HCT116 (cell line): ENCODE results near the gene WNT11. TPM values are rescaled to one million over a fixed set of nuclear protein-coding genes. Genes with fewer than 3 reads are reported as not detected.

Experiments
- ATAC-seq: fragments of 200-7000 bp; cut with Tn5 transposase; 2 replicates; pipeline ENCODE4 v1.9.1; 2020; ENCODE audit warnings: mild to moderate bottlenecking, moderate library complexity
- BruUV-seq: library from RNA; stranded (reverse); fragments of 400-500 nt; replicated peaks from 2 replicates; lab custom pipeline; 2021; lab: Mats Ljungman, UMichigan
- CTCF ChIA-PET: fragments of 300-600 bp; sonication (Branson Sonifier 250); formaldehyde crosslinking; loops from one replicate; lab custom pipeline; 2021; ENCODE audit warnings: antibody characterized with exemption; lab: Charles Lee
- POLR2A ChIA-PET: fragments of 300-600, 350-600 bp; sonication (Branson Sonifier 250); formaldehyde crosslinking; loops from one replicate; lab custom pipeline; 2021; ENCODE audit warnings: antibody characterized with exemption; lab: Charles Lee
- RAD21 ChIA-PET, 2 experiments: fragments of 300-600 bp; sonication (Branson Sonifier 250); formaldehyde crosslinking; loops; one replicate each; lab custom pipeline; 2023; ENCODE audit warnings: low total read pairs in 2 of 2; ENCODE audit not compliant: uncharacterized antibody in 2 of 2, unreplicated experiment in 2 of 2, low non-redundant PET in 1 of 2; lab: Charles Lee
- DNase-seq: peaks from one replicate; pipeline ENCODE4 v3.0.0-alpha.2; 2010; ENCODE audit warnings: low read depth, low spot score
- H2AFZ ChIP-seq: fragments of 200-600 bp; shearing (Covaris generic), sonication (generic); 2 replicates; pipeline ENCODE4 v1.6.1; 2017; ENCODE audit warnings: low read depth, mixed run types, mixed read lengths, antibody characterized with exemption, low read length; ENCODE audit not compliant: poor library complexity, severe bottlenecking
- H3K27ac ChIP-seq: 2 replicates; pipeline ENCODE4 v1.5.1; 2012; ENCODE audit warnings: low read depth, low read length
- H3K27me3 ChIP-seq: fragments of 200-600 bp; sonication (generic); 2 replicates; pipeline ENCODE4 v1.6.1; 2016; ENCODE audit warnings: mixed run types, low read length, mixed read lengths; ENCODE audit not compliant: insufficient read depth
- H3K36me3 ChIP-seq, 2 experiments: fragments of 200-500 bp in 1 of 2; fragments of 200-600 bp in 1 of 2; sonication (Bioruptor generic) in 1 of 2; sonication (generic) in 1 of 2; 2 replicates each; pipeline versions ENCODE4 v1.5.1 to v1.6.1; 2014 to 2016; ENCODE audit warnings: low read length in 2 of 2, inconsistent platforms in 1 of 2, mixed read lengths in 1 of 2, mixed run types in 1 of 2; ENCODE audit not compliant: insufficient read depth in 2 of 2, control insufficient read depth in 1 of 2
- H3K4me1 ChIP-seq, 2 experiments: fragments of 200-600 bp in 1 of 2; sonication (generic) in 1 of 2; 2 replicates each; pipeline versions ENCODE4 v1.5.1 to v1.6.1; 2012 to 2017; ENCODE audit warnings: low read length in 2 of 2, inconsistent platforms in 1 of 2, mild to moderate bottlenecking in 1 of 2, mixed read lengths in 1 of 2, mixed run types in 1 of 2, moderate library complexity in 1 of 2; ENCODE audit not compliant: insufficient read depth in 2 of 2, control insufficient read depth in 1 of 2
- H3K4me2 ChIP-seq: fragments of 200-600 bp; sonication (generic); 2 replicates; pipeline ENCODE4 v1.6.1; 2017; ENCODE audit warnings: mixed run types, low read length, mixed read lengths
- H3K4me3 ChIP-seq, 2 experiments: fragments of 200-600 bp in 1 of 2; sonication (generic) in 1 of 2; replicated peaks in 1 of 2; 2 replicates each; pipeline ENCODE4 v1.5.1; 2011 to 2016; ENCODE audit warnings: low read length in 2 of 2, control low read depth in 1 of 2, low read depth in 1 of 2, mild to moderate bottlenecking in 1 of 2, mixed read lengths in 1 of 2, mixed run types in 1 of 2
- H3K79me2 ChIP-seq: fragments of 200-600 bp; sonication (generic); 2 replicates; pipeline ENCODE4 v1.6.1; 2017; ENCODE audit warnings: mild to moderate bottlenecking, mixed run types, low read length, moderate library complexity, mixed read lengths; ENCODE audit not compliant: insufficient read depth
- H3K9ac ChIP-seq: fragments of 200-600 bp; sonication (generic); 2 replicates; pipeline ENCODE4 v1.6.1; 2016; ENCODE audit warnings: low read length, mixed read lengths
- H3K9me2 ChIP-seq: fragments of 200-600 bp; sonication (generic), shearing (Covaris generic); 2 replicates; pipeline ENCODE4 v1.6.1; 2017; ENCODE audit warnings: mixed run types, mild to moderate bottlenecking, moderate library complexity; ENCODE audit not compliant: insufficient read depth
- H3K9me3 ChIP-seq, 2 experiments: fragments of 200-500 bp in 1 of 2; fragments of 200-600 bp in 1 of 2; sonication (Bioruptor generic) in 1 of 2; sonication (generic) in 1 of 2; 2 replicates each; pipeline ENCODE4 v1.6.1; 2014 to 2017; ENCODE audit warnings: low read length in 2 of 2, mixed read lengths in 2 of 2, inconsistent platforms in 1 of 2, low read depth in 1 of 2, mild to moderate bottlenecking in 1 of 2, mixed run types in 1 of 2, moderate library complexity in 1 of 2; ENCODE audit not compliant: control insufficient read depth in 1 of 2, insufficient read depth in 1 of 2
- H4K20me1 ChIP-seq: fragments of 200-600 bp; sonication (generic), shearing (Covaris generic); 2 replicates; pipeline ENCODE4 v1.6.1; 2017; ENCODE audit warnings: mixed run types, mild to moderate bottlenecking, moderate library complexity; ENCODE audit not compliant: insufficient read depth
- MAX ChIP-seq: IDR thresholded peaks from 2 replicates; pipeline ENCODE4 v1.6.1; 2012
- POLR2A ChIP-seq: IDR thresholded peaks from 2 replicates; pipeline ENCODE4 v1.7.0; 2011; ENCODE audit warnings: borderline replicate concordance; ENCODE audit not compliant: insufficient read depth, insufficient read length; ENCODE audit errors: extremely low read depth
- POLR2AphosphoS5 ChIP-seq: IDR thresholded peaks from 2 replicates; pipeline ENCODE4 v1.6.1; 2011; ENCODE audit warnings: mild to moderate bottlenecking, low read depth, low read length, moderate library complexity
- ZBTB33 ChIP-seq: IDR thresholded peaks from 2 replicates; pipeline ENCODE4 v1.6.1; 2011; ENCODE audit warnings: mild to moderate bottlenecking, low read length, moderate library complexity; ENCODE audit not compliant: insufficient replicate concordance; ENCODE audit errors: extremely low read depth
- intact Hi-C: fragments of 100-400 bp; cut with micrococcal nuclease; formaldehyde crosslinking; loops from 2 replicates; pipeline ENCODE4 v1.10.0; 2022
- total RNA-seq: library from RNA; stranded (reverse); gene quantifications from one replicate; pipeline ENCODE4 v1.2.1, GENCODE V29; 2021; ENCODE audit not compliant: unreplicated experiment

Gene WNT11
- total RNA-seq, 1 experiment from 2014 or later, result 1.9 TPM

GRCh38 chr11:76203131-76203925, 3.0 kb downstream of the WNT11 start:
- H3K4me3 ChIP-seq, result no peak overlapping the region
- peaks cover 8 to 25% of the 10 kb centered on the region in 2 experiments; a peak in 3 of 4 replicates for H3K4me1 ChIP-seq
- H3K79me2 ChIP-seq, result no peaks in the 10 kb centered on the region
- no peaks in the 10 kb centered on the region for H4K20me1 ChIP-seq
- ChIA-PET RAD21 (no interaction called here), POLR2A (no interaction called here), CTCF (no interaction called here)
- DNase-seq, result no peak
- no peak for ATAC-seq
- no peak overlapping the region for H3K4me2 ChIP-seq
- no TSS peak for BruUV-seq
- H3K9me3 ChIP-seq, result no peaks in the 10 kb centered on the region
- intact Hi-C loops, result no loop called here
- TF ChIP-seq ZBTB33, result no peak
- TF ChIP-seq POLR2AphosphoS5, result no peak
- no peaks in the 10 kb centered on the region for H3K9me2 ChIP-seq
- no peak overlapping the region for H3K9ac ChIP-seq
- H2AFZ ChIP-seq, result no peak overlapping the region
- H3K36me3 ChIP-seq, result no peaks in the 10 kb centered on the region
- H3K27ac ChIP-seq, result no peak overlapping the region
- H3K27me3 ChIP-seq, result peaks cover 13% of the 10 kb centered on the region; the same call in 1 of the 2 replicates

- CTCF ChIA-PET, result no interaction called here
- BruUV-seq, result no TSS peak
- DNase-seq, result no peak
Measured at GRCh38 chr11:76201672-76202412, 4.5 kb downstream of the WNT11 start.

More at GRCh38 chr11:76201672-76202412, 4.5 kb downstream of the WNT11 start:
- Histone ChIP-seq H3K9me3 (no peaks in the 10 kb centered on the region), H3K4me3 (no peak overlapping the region), H4K20me1 (no peaks in the 10 kb centered on the region), H3K9ac (no peak overlapping the region), H3K27me3 (peaks cover 13% of the 10 kb centered on the region; the same call in 1 of the 2 replicates), H3K79me2 (no peaks in the 10 kb centered on the region), H3K4me1 (peaks cover 4 to 11% of the 10 kb centered on the region in 2 experiments; a peak in 3 of 4 replicates), H3K9me2 (no peaks in the 10 kb centered on the region), H3K27ac (no peak overlapping the region), H2AFZ (no peak overlapping the region), H3K4me2 (no peak overlapping the region), H3K36me3 (no peaks in the 10 kb centered on the region)
- TF ChIP-seq POLR2AphosphoS5 (no peak), POLR2A (no peak), MAX (no peak)
- POLR2A ChIA-PET, result no interaction called here
- RAD21 ChIA-PET, result no interaction called here
- ATAC-seq, result no peak
- intact Hi-C loops, result no loop called here
